Activated CD8-positive, alpha-beta T cell treated with anti-CD3 and anti-CD28 coated beads for 36 hours (primary cell): ENCODE data around the gene CCDC33. TPM values are rescaled to one million over a fixed set of nuclear protein-coding genes. Genes with fewer than 3 reads are reported as not detected.

Source experiments
- ATAC-seq: fragments of 200-7000 bp; cut with Tn5 transposase; one replicate; pipeline ENCODE4 v1.10.0; 2021; ENCODE audit warnings: mild to moderate bottlenecking, moderate library complexity
- CTCF ChIA-PET: fragments of 350-600 bp; sonication (Branson Sonifier 250); formaldehyde crosslinking; loops from one replicate; lab custom pipeline; 2021; ENCODE audit warnings: antibody characterized with exemption; lab: Charles Lee
- POLR2A ChIA-PET: fragments of 350-600 bp; sonication (Branson Sonifier 250); formaldehyde crosslinking; loops from one replicate; lab custom pipeline; 2021; ENCODE audit warnings: antibody characterized with exemption; lab: Charles Lee
- DNase-seq: peaks from one replicate; pipeline ENCODE4 v3.0.0-alpha.2; 2020
- H3K27ac Mint-ChIP-seq: one replicate; pipeline ENCODE4 v1.8.0; 2021; ENCODE audit warnings: mild to moderate bottlenecking, mixed read lengths
- H3K27me3 Mint-ChIP-seq: one replicate; pipeline ENCODE4 v1.8.0; 2021; ENCODE audit warnings: mixed read lengths
- H3K36me3 Mint-ChIP-seq: one replicate; pipeline ENCODE4 v1.8.0; 2021; ENCODE audit warnings: low read depth, mixed read lengths
- H3K4me1 Mint-ChIP-seq: one replicate; pipeline ENCODE4 v1.8.0; 2021; ENCODE audit warnings: low read depth, mixed read lengths
- H3K4me3 Mint-ChIP-seq: one replicate; pipeline ENCODE4 v1.8.0; 2021; ENCODE audit warnings: mild to moderate bottlenecking, moderate library complexity, mixed read lengths
- H3K9me3 Mint-ChIP-seq: one replicate; pipeline ENCODE4 v1.8.0; 2021; ENCODE audit warnings: mixed read lengths
- intact Hi-C: fragments of 100-400 bp; cut with micrococcal nuclease; formaldehyde crosslinking; loops from one replicate; pipeline ENCODE4 v1.10.0; 2022
- total RNA-seq, 2 experiments: library from RNA; stranded (reverse); gene quantifications; one replicate each; pipeline ENCODE4 v1.2.3, GENCODE V29; 2021
- TF ChIP-seq, protein P1 (sequence below): fragments of 200-600 bp; IDR thresholded peaks from one replicate; pipeline ENCODE4 v1.8.0; 2022; ENCODE audit warnings: antibody characterized with exemption, mild to moderate bottlenecking

CCDC33 gene
- total RNA-seq, 2 experiments from 2014 or later: 0.16 to 0.38 TPM

DNA sequence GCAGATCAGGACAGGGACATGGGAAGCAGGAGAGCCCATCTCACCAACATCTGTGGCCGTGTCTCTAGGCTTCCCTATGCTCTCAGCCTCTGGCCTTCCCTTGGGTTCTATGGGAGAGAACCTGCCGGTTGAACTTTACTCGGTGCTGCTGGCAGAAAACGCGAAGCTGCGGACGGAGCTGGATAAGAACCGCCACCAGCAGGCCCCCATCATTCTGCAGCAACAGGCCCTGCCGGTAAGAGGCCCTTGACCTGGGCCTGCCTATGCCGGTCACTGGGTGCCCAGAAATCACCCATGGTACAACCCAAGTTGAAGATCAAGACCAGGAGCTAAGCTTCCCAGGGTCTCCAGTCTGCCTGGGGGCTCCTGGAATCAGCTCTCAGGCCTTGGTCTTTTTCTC lies 96.5 kb downstream of the CCDC33 start:
- ATAC-seq: no peak
- ChIA-PET POLR2A (no interaction called here), CTCF (no interaction called here)
- Mint-ChIP-seq H3K9me3 (no peaks in the 10 kb centered on the region), H3K36me3 (no peaks in the 10 kb centered on the region), H3K27ac (no peak overlapping the region), H3K4me3 (no peak overlapping the region), H3K27me3 (no peaks in the 10 kb centered on the region), H3K4me1 (peaks cover 12% of the 10 kb centered on the region)
- intact Hi-C loops: no loop called here
- DNase-seq: no peak
- TF ChIP-seq, protein P1, sequence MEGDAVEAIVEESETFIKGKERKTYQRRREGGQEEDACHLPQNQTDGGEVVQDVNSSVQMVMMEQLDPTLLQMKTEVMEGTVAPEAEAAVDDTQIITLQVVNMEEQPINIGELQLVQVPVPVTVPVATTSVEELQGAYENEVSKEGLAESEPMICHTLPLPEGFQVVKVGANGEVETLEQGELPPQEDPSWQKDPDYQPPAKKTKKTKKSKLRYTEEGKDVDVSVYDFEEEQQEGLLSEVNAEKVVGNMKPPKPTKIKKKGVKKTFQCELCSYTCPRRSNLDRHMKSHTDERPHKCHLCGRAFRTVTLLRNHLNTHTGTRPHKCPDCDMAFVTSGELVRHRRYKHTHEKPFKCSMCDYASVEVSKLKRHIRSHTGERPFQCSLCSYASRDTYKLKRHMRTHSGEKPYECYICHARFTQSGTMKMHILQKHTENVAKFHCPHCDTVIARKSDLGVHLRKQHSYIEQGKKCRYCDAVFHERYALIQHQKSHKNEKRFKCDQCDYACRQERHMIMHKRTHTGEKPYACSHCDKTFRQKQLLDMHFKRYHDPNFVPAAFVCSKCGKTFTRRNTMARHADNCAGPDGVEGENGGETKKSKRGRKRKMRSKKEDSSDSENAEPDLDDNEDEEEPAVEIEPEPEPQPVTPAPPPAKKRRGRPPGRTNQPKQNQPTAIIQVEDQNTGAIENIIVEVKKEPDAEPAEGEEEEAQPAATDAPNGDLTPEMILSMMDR: no peak

DNA sequence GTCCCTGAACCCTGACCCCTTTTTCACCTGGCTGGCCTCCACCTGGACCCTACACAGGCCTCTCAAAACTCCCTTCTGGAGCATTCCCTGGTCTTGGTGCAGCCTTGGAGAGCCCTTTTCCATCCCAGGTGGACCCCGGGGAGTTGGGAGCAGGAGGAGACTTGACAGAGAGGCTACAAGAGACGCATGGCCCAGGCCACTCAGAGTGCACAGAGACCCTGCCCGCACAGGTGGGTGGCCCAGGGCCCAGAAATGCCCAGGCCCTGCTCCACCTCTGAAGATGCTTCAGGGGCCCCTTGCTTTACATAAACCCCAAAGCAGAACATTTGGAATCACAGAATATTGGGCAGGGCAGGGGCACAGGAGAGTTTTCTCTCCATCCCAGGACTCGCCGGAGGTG lies 97.0 kb downstream of the CCDC33 start:
- no peaks in the 10 kb centered on the region for H3K27me3 Mint-ChIP-seq
- POLR2A ChIA-PET: no interaction called here
- CTCF ChIA-PET: no interaction called here
- peaks cover 8% of the 10 kb centered on the region for H3K4me1 Mint-ChIP-seq
- H3K27ac Mint-ChIP-seq: no peak overlapping the region
- no peaks in the 10 kb centered on the region for H3K36me3 Mint-ChIP-seq
- H3K9me3 Mint-ChIP-seq: no peaks in the 10 kb centered on the region
- ATAC-seq (no peak), DNase-seq (no peak)
- intact Hi-C loops: no loop called here
- H3K4me3 Mint-ChIP-seq: no peak overlapping the region
- TF ChIP-seq, protein P1: no peak

DNA sequence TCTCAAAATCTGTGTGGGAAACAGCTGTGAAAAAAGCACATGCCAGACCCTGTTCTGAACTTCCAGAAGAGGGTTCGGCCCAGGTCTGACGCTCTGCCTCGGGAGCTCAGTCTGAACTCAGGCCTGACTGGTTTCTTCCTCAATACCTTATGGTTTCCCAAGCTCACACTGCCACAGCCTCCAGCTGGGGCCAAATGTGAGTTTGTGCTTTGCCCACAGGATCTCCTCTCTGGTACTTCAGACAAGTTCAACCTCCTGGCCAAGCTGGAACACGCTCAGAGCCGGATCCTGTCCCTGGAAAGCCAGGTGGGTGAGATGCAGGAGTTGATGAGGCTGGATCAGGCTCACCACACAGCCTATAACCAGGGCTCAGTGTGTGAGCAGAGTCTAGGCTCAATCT lies 97.5 kb downstream of the CCDC33 start:
- ChIA-PET POLR2A (no interaction called here), CTCF (no interaction called here)
- intact Hi-C loops: no loop called here
- H3K4me3 Mint-ChIP-seq: no peak overlapping the region
- no peaks in the 10 kb centered on the region for H3K9me3 Mint-ChIP-seq
- peaks cover 2% of the 10 kb centered on the region for H3K4me1 Mint-ChIP-seq
- TF ChIP-seq, protein P1: no peak
- no peak for ATAC-seq
- H3K27ac Mint-ChIP-seq: no peak overlapping the region
- no peak for DNase-seq
- no peaks in the 10 kb centered on the region for H3K27me3 Mint-ChIP-seq
- no peaks in the 10 kb centered on the region for H3K36me3 Mint-ChIP-seq

DNA sequence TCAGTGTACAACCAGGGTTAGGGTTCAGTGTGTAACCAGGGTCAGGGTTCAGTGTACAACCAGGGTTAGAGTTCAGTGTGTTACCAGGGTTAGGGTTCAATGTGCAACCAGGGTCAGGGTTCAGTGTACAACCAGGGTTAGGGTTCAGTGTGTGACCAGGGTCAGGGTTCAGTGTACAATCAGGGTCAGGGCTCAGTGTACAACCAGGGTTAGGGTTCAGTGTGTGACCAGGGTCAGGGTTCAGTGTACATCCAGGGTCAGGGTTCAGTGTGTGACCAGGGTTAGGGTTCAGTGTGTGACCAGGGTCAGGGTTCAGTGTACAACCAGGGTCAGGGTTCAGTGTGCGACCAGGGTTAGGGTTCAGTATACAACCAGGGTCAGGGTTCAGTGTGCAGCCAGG lies 98.0 kb downstream of the CCDC33 start:
- ATAC-seq (no peak), DNase-seq (no peak)
- Mint-ChIP-seq H3K9me3 (no peaks in the 10 kb centered on the region), H3K27ac (no peak overlapping the region), H3K27me3 (no peaks in the 10 kb centered on the region), H3K4me1 (no peaks in the 10 kb centered on the region), H3K4me3 (no peak overlapping the region), H3K36me3 (no peaks in the 10 kb centered on the region)
- TF ChIP-seq, protein P1: no peak
- POLR2A ChIA-PET: no interaction called here
- intact Hi-C loops: no loop called here
- CTCF ChIA-PET: no interaction called here

DNA sequence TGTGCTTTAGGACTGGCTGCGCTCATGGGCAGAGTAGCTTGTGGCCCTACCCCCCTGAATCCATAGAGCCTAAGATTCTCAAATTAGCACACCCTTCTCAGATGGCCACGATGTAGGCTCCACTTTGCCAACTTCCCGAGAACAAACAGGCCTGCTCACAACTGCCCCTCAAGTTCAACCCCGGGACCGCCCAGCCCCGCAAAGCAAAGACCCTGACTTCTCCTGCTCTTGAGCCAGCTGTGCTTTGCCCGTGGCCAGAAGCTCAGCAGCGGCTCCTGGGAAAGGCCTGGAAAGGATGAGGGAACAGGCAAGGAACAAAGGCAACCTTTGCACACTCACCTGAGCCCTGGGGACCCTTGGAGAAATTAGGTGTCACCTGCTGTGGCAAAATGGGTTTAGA lies 99.3 kb downstream of the CCDC33 start:
- H3K27me3 Mint-ChIP-seq: no peaks in the 10 kb centered on the region
- intact Hi-C loops: no loop called here
- POLR2A ChIA-PET: no interaction called here
- ATAC-seq: no peak
- H3K9me3 Mint-ChIP-seq: no peaks in the 10 kb centered on the region
- H3K4me1 Mint-ChIP-seq: no peaks in the 10 kb centered on the region
- TF ChIP-seq, protein P1: no peak
- no peak overlapping the region for H3K4me3 Mint-ChIP-seq
- H3K27ac Mint-ChIP-seq: no peak overlapping the region
- DNase-seq: no peak
- no peaks in the 10 kb centered on the region for H3K36me3 Mint-ChIP-seq
- CTCF ChIA-PET: interaction anchor here (1.3 kb wide), 1 partner anchor 14 kb away, joined by 4 read pairs; no protein-coding TSS in a partner anchor
